Stomach (tissue), 4 donors: ENCODE results near the gene FKBP1C.

Experiments
- CTCF ChIP-seq, 7 experiments: fragments of 450-650 bp in 4 of 7; fragments of 200-600 bp in 3 of 7; sonication (generic) in 3 of 7; IDR thresholded peaks; one replicate each; pipeline ENCODE4 v1.5.1; 2016 to 2019; ENCODE audit warnings: antibody characterized with exemption in 7 of 7, control low read depth in 2 of 7, mild to moderate bottlenecking in 1 of 7
- POLR2AphosphoS5 ChIP-seq, 3 donors: sonication (generic); formaldehyde crosslinking; IDR thresholded peaks; one replicate each; pipeline ENCODE4 v1.6.1; 2016; ENCODE audit warnings: antibody characterized with exemption in 3 of 3

- TF ChIP-seq CTCF (IDR thresholded peaks at IDR 0.05) = no peak
- TF ChIP-seq POLR2AphosphoS5 (IDR thresholded peaks at IDR 0.05) = no peak
Observed at GRCh38 chr6:63214816-63215215, 3.5 kb downstream of the FKBP1C start.
